CD14-positive monocyte (primary cell): Measurements from ENCODE around the gene JARID2. TPM values are rescaled to one million over a fixed set of nuclear protein-coding genes. Genes with fewer than 3 reads are reported as not detected.

Source experiments
- DNase-seq, 3 donors: peaks; one replicate each; pipeline ENCODE4 v3.0.0-alpha.2; 2011 to 2022
- H2AFZ ChIP-seq: 2 replicates; pipeline ENCODE4 v1.6.0; 2012; ENCODE audit warnings: mild to moderate bottlenecking, low read depth, low read length, inconsistent platforms; ENCODE audit not compliant: insufficient read depth, poor library complexity, severe bottlenecking
- H3K27ac ChIP-seq, 2 donors: 1 replicate in 1 of 2; 2 replicates in 1 of 2; pipeline ENCODE4 v1.5.1; 2012 to 2013; ENCODE audit warnings: low read length in 2 of 2, control low read depth in 1 of 2, inconsistent platforms in 1 of 2, low read depth in 1 of 2, mild to moderate bottlenecking in 1 of 2
- H3K27me3 ChIP-seq, 2 donors: one replicate each; pipeline versions ENCODE4 v1.6.0 to v1.6.1; 2011 to 2013; ENCODE audit warnings: low read length in 2 of 2; ENCODE audit not compliant: control insufficient read depth in 2 of 2, insufficient read depth in 2 of 2
- H3K36me3 ChIP-seq, 2 donors: replicated peaks in 1 of 2; 1 replicate in 1 of 2; 2 replicates in 1 of 2; pipeline versions ENCODE4 v1.5.1 to v1.6.1; 2012 to 2013; ENCODE audit warnings: low read length in 2 of 2, control low read depth in 1 of 2, inconsistent platforms in 1 of 2, mild to moderate bottlenecking in 1 of 2; ENCODE audit not compliant: insufficient read depth in 2 of 2, control insufficient read depth in 1 of 2
- H3K4me1 ChIP-seq, 2 donors: 1 replicate in 1 of 2; 2 replicates in 1 of 2; pipeline versions ENCODE4 v1.5.1 to v1.6.1; 2012 to 2013; ENCODE audit warnings: low read length in 2 of 2, control low read depth in 1 of 2, inconsistent platforms in 1 of 2, mild to moderate bottlenecking in 1 of 2, moderate library complexity in 1 of 2; ENCODE audit not compliant: insufficient read depth in 2 of 2, control insufficient read depth in 1 of 2
- H3K4me2 ChIP-seq: replicated peaks from 2 replicates; pipeline ENCODE3; 2012; ENCODE audit warnings: low read length, moderate library complexity, mild to moderate bottlenecking; ENCODE audit not compliant: poor library complexity, severe bottlenecking; ENCODE audit errors: extremely low read depth
- H3K4me3 ChIP-seq, 3 experiments: fragments of 200-600 bp in 1 of 3; sonication (generic) in 1 of 3; replicated peaks in 1 of 3; 1 replicate in 2 of 3; 2 replicates in 1 of 3; pipeline ENCODE4 v1.5.1; 2011 to 2013; ENCODE audit warnings: low read length in 3 of 3, mild to moderate bottlenecking in 3 of 3, control low read depth in 2 of 3, low read depth in 2 of 3, inconsistent platforms in 1 of 3, moderate library complexity in 1 of 3
- H3K79me2 ChIP-seq: 2 replicates; pipeline ENCODE4 v1.6.0; 2012; ENCODE audit warnings: mild to moderate bottlenecking, control low read depth, inconsistent platforms, low read length, moderate library complexity; ENCODE audit not compliant: insufficient read depth
- H3K9ac ChIP-seq: 2 replicates; pipeline ENCODE4 v1.6.0; 2017; ENCODE audit warnings: low read length, mild to moderate bottlenecking; ENCODE audit not compliant: insufficient read depth, poor library complexity, severe bottlenecking
- H3K9me3 ChIP-seq, 2 donors: replicated peaks in 1 of 2; 1 replicate in 1 of 2; 2 replicates in 1 of 2; pipeline versions ENCODE4 v1.5.1 to v1.6.1; 2012 to 2013; ENCODE audit warnings: low read length in 2 of 2, control low read depth in 1 of 2; ENCODE audit not compliant: control insufficient read depth in 1 of 2, insufficient read depth in 1 of 2
- H4K20me1 ChIP-seq: 2 replicates; pipeline ENCODE4 v1.6.0; 2012; ENCODE audit warnings: mild to moderate bottlenecking, low read length, control low read depth, moderate library complexity; ENCODE audit not compliant: insufficient read depth
- H3K27ac Mint-ChIP-seq, 7 donors: one replicate each; pipeline ENCODE4 v1.8.0; 2020; ENCODE audit warnings: mild to moderate bottlenecking in 7 of 7, mixed read lengths in 7 of 7, moderate library complexity in 6 of 7, inconsistent platforms in 2 of 7
- H3K27me3 Mint-ChIP-seq, 3 donors: one replicate each; pipeline ENCODE4 v1.8.0; 2021 to 2022; ENCODE audit warnings: low read depth in 3 of 3, mild to moderate bottlenecking in 3 of 3, mixed read lengths in 3 of 3, moderate library complexity in 3 of 3, inconsistent platforms in 1 of 3
- H3K36me3 Mint-ChIP-seq, 2 donors: one replicate each; pipeline ENCODE4 v1.8.0; 2020; ENCODE audit warnings: mixed read lengths in 2 of 2, inconsistent platforms in 1 of 2, mild to moderate bottlenecking in 1 of 2
- H3K4me1 Mint-ChIP-seq: one replicate; pipeline ENCODE4 v1.8.0; 2020; ENCODE audit warnings: mild to moderate bottlenecking, mixed read lengths
- H3K4me3 Mint-ChIP-seq, 2 donors: one replicate each; pipeline ENCODE4 v1.8.0; 2020; ENCODE audit warnings: mild to moderate bottlenecking in 2 of 2, mixed read lengths in 2 of 2, moderate library complexity in 1 of 2
- H3K9me3 Mint-ChIP-seq, 7 donors: one replicate each; pipeline ENCODE4 v1.8.0; 2020 to 2022; ENCODE audit warnings: mixed read lengths in 7 of 7, mild to moderate bottlenecking in 6 of 7, moderate library complexity in 6 of 7, inconsistent platforms in 2 of 7
- CTCF ChIP-seq: fragments of 200-600 bp; IDR thresholded peaks from one replicate; pipeline ENCODE4 v1.8.0; 2022; ENCODE audit warnings: antibody characterized with exemption, mild to moderate bottlenecking
- WGBS: methylation state at CpG from one replicate; pipeline ENCODE4 v1.1.5; 2013; ENCODE audit warnings: missing lambda C conversion rate; ENCODE audit not compliant: insufficient coverage; 5-methylcytosine and 5-hydroxymethylcytosine counted together
- intact Hi-C, 2 donors: fragments of 100-400 bp; cut with micrococcal nuclease; formaldehyde crosslinking; loops; one replicate each; pipeline versions ENCODE4 v1.15.0 to v1.15.1; 2023
- polyA plus RNA-seq, 3 donors: library from polyadenylated mRNA; depleted of rRNA in 1 of 3; unstranded in 2 of 3; stranded (reverse) in 1 of 3; fragments of 300-500 nt in 2 of 3; fragments of >200 nt in 1 of 3; fragmentation: Illumina TruSeq in 2 of 3; gene quantifications; 1 replicate in 2 of 3; 2 replicates in 1 of 3; pipeline ENCODE4 v1.2.3, GENCODE V29; 2012 to 2021

JARID2 gene
- polyA plus RNA-seq, 3 donors, result 6.8 to 17.5 (median 12.5) TPM

DNA sequence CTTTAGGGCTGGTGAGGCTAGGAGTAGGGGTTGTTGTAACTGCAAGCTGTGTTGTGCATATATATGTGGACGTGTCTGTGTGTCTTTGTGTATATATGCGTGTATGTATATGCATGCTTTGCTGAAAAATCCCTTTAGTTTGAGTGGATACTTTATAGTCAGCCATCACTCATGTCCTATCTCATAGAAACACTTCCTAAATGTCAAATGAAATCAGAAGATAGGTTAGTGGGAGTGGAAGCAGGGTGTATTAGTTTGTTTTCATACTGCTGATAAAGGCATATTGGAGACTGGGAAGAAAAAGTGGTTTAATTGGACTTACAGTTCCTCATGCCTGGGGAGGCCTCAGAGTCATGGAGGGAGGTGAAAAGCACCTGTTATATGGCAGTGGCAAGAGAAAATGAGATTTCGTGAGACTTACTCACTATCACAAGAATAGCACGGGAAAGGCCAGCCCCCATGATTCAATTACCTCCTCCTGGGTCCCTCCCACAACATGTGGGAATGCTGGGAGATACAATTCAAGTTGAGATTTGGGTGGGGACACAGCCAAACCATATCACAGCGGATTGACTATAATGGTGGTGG lies 131.1 kb downstream of the JARID2 start:
- peaks cover 0 to 5% (median 0%) of the 10 kb centered on the region in 7 donors for H3K9me3 Mint-ChIP-seq
- H3K27ac Mint-ChIP-seq, result peak overlapping the region in 3 of 7 donors; percentile 6 to 80 (median 26)
- no peak for DNase-seq
- peaks cover 31% of the 10 kb centered on the region for H3K4me1 Mint-ChIP-seq
- no CpG with 5 or more reads among the region's 5 CpGs for WGBS
- Histone ChIP-seq H3K4me1 (no peaks in the 10 kb centered on the region), H3K9me3 (no peaks in the 10 kb centered on the region), H3K9ac (no peak overlapping the region), H3K4me3 (no peak overlapping the region), H2AFZ (no peak overlapping the region), H3K79me2 (peaks cover 100% of the 10 kb centered on the region), H3K4me2 (no peak overlapping the region), H3K27me3 (no peaks in the 10 kb centered on the region), H4K20me1 (peaks cover 98% of the 10 kb centered on the region), H3K27ac (no peak overlapping the region), H3K36me3 (peaks cover 15 to 44% of the 10 kb centered on the region in 2 donors)
- H3K27me3 Mint-ChIP-seq, result peaks cover 0 to 1% (median 0%) of the 10 kb centered on the region in 3 donors
- peaks cover 27 to 43% of the 10 kb centered on the region in 2 donors for H3K36me3 Mint-ChIP-seq
- no peak for TF ChIP-seq CTCF
- intact Hi-C loops, result no loop called here
- H3K4me3 Mint-ChIP-seq, result no peak overlapping the region

GRCh38 chr6:15378272-15378671 lies 132.4 kb downstream of the JARID2 start:
- peaks cover 100% of the 10 kb centered on the region for H3K79me2 ChIP-seq
- WGBS, result no CpG with 5 or more reads among the region's 1 CpG

More at GRCh38 chr6:15378272-15378671, 132.4 kb downstream of the JARID2 start:
- no peak overlapping the region for H2AFZ ChIP-seq
- H3K36me3 Mint-ChIP-seq, result peaks cover 26 to 52% of the 10 kb centered on the region in 2 donors
- H3K4me3 ChIP-seq, result no peak overlapping the region
- H3K27me3 Mint-ChIP-seq, result peaks cover 0 to 3% (median 0%) of the 10 kb centered on the region in 3 donors
- no peak overlapping the region for H3K4me2 ChIP-seq
- H3K27ac Mint-ChIP-seq, result no peak overlapping the region
- H3K4me1 Mint-ChIP-seq, result peaks cover 43% of the 10 kb centered on the region
- no peaks in the 10 kb centered on the region for H3K27me3 ChIP-seq
- DNase-seq, result no peak
- TF ChIP-seq CTCF, result no peak
- no peaks in the 10 kb centered on the region for H3K9me3 ChIP-seq
- H4K20me1 ChIP-seq, result peaks cover 98% of the 10 kb centered on the region
- H3K36me3 ChIP-seq, result peaks cover 15 to 44% of the 10 kb centered on the region in 2 donors
- no peak overlapping the region for H3K9ac ChIP-seq
- H3K4me3 Mint-ChIP-seq, result no peak overlapping the region
- peaks cover 0 to under 1% of the 10 kb centered on the region in 2 donors for H3K4me1 ChIP-seq
- H3K9me3 Mint-ChIP-seq, result peaks cover 0 to 5% (median 0%) of the 10 kb centered on the region in 7 donors
- intact Hi-C loops, result no loop called here
- peak overlapping the region in 1 of 2 donors; percentile 30 for H3K27ac ChIP-seq
